IPS DF 6.9 (cell line): Measurements from ENCODE around the gene SYT6.

Experiments
- DNase-seq: peaks from one replicate; pipeline ENCODE4 v3.0.0-alpha.2; 2013; ENCODE audit warnings: low read depth, low spot score
- H3K27ac ChIP-seq: one replicate; pipeline ENCODE4 v1.5.1; 2013; ENCODE audit warnings: low read length, control low read depth
- H3K27me3 ChIP-seq: 2 replicates; pipeline ENCODE4 v1.6.1; 2013; ENCODE audit warnings: mild to moderate bottlenecking, low read length; ENCODE audit not compliant: control insufficient read depth, insufficient read depth
- H3K36me3 ChIP-seq: 2 replicates; pipeline ENCODE4 v1.6.1; 2013; ENCODE audit warnings: low read length; ENCODE audit not compliant: control insufficient read depth, insufficient read depth
- H3K4me1 ChIP-seq: 2 replicates; pipeline ENCODE4 v1.6.1; 2013; ENCODE audit warnings: low read length; ENCODE audit not compliant: control insufficient read depth, insufficient read depth
- H3K4me3 ChIP-seq: 2 replicates; pipeline ENCODE4 v1.5.1; 2013; ENCODE audit warnings: mild to moderate bottlenecking, low read length
- H3K9me3 ChIP-seq: 2 replicates; pipeline ENCODE4 v1.6.1; 2013; ENCODE audit warnings: low read length, inconsistent platforms; ENCODE audit not compliant: control insufficient read depth, insufficient read depth
- WGBS: extraction: QIAGEN DNeasy Blood & Tissue Kit; methylation state at CpG from one replicate; pipeline ENCODE4 v1.1.7; 2013; ENCODE audit warnings: mixed read lengths, missing lambda C conversion rate; ENCODE audit not compliant: insufficient read length, insufficient coverage; 5-methylcytosine and 5-hydroxymethylcytosine counted together

The SYT6 gene

GRCh38 chr1:114082867-114083585, 70.6 kb downstream of the SYT6 start:
- no peak overlapping the region for H3K4me3 ChIP-seq
- WGBS: no CpG with 5 or more reads among the region's 2 CpGs
- DNase-seq: no peak

GRCh38 chr1:114082304-114082630, 71.4 kb downstream of the SYT6 start:
- Histone ChIP-seq H3K27ac (no peak overlapping the region), H3K9me3 (no peaks in the 10 kb centered on the region), H3K27me3 (no peaks in the 10 kb centered on the region), H3K4me1 (peaks cover 10% of the 10 kb centered on the region; the same call in 1 of the 2 replicates), H3K4me3 (no peak overlapping the region), H3K36me3 (no peaks in the 10 kb centered on the region)
- no peak for DNase-seq
- WGBS: no CpG with 5 or more reads among the region's 2 CpGs

More at GRCh38 chr1:114082867-114083585, 70.6 kb downstream of the SYT6 start:
- no peaks in the 10 kb centered on the region for H3K27me3 ChIP-seq
- no peaks in the 10 kb centered on the region for H3K36me3 ChIP-seq
- H3K4me1 ChIP-seq: peaks cover 10% of the 10 kb centered on the region; the same call in 1 of the 2 replicates
- H3K27ac ChIP-seq: no peak overlapping the region
- no peaks in the 10 kb centered on the region for H3K9me3 ChIP-seq

GRCh38 chr1:114081437-114082303, 72.0 kb downstream of the SYT6 start:
- Histone ChIP-seq H3K27ac (no peak overlapping the region), H3K36me3 (no peaks in the 10 kb centered on the region), H3K4me1 (peaks cover 10% of the 10 kb centered on the region; the same call in 1 of the 2 replicates), H3K9me3 (no peaks in the 10 kb centered on the region), H3K4me3 (no peak overlapping the region), H3K27me3 (no peaks in the 10 kb centered on the region)
- DNase-seq: no peak
- no CpG with 5 or more reads among the region's 17 CpGs for WGBS

- Histone ChIP-seq H3K4me1 (peaks cover 16% of the 10 kb centered on the region), H3K36me3 (no peaks in the 10 kb centered on the region), H3K4me3 (no peak overlapping the region), H3K9me3 (no peaks in the 10 kb centered on the region), H3K27me3 (no peaks in the 10 kb centered on the region), H3K27ac (no peak overlapping the region)
- no peak for DNase-seq
- WGBS: no CpG with 5 or more reads among the region's 13 CpGs
Observed at GRCh38 chr1:114080511-114081436, 72.9 kb downstream of the SYT6 start.

- no CpG with 5 or more reads among the region's 5 CpGs for WGBS
- no peak overlapping the region for H3K27ac ChIP-seq
- peaks cover 19% of the 10 kb centered on the region for H3K4me1 ChIP-seq
- H3K4me3 ChIP-seq: no peak overlapping the region
- DNase-seq: no peak
- no peaks in the 10 kb centered on the region for H3K36me3 ChIP-seq
- H3K9me3 ChIP-seq: no peaks in the 10 kb centered on the region
- H3K27me3 ChIP-seq: no peaks in the 10 kb centered on the region
Observed at GRCh38 chr1:114079596-114080190, 74.0 kb downstream of the SYT6 start.

GRCh38 chr1:114078116-114078515, 75.6 kb downstream of the SYT6 start:
- Histone ChIP-seq H3K4me1 (peaks cover 20% of the 10 kb centered on the region), H3K4me3 (no peak overlapping the region), H3K27me3 (no peaks in the 10 kb centered on the region), H3K9me3 (no peaks in the 10 kb centered on the region), H3K36me3 (no peaks in the 10 kb centered on the region), H3K27ac (no peak overlapping the region)
- DNase-seq: no peak
- WGBS: no CpG with 5 or more reads among the region's 4 CpGs

GRCh38 chr1:114077188-114077587, 76.5 kb downstream of the SYT6 start:
- H3K36me3 ChIP-seq: no peaks in the 10 kb centered on the region
- H3K27me3 ChIP-seq: no peaks in the 10 kb centered on the region
- H3K27ac ChIP-seq: no peak overlapping the region
- no peak for DNase-seq
- no peak overlapping the region for H3K4me3 ChIP-seq
- WGBS: no CpG with 5 or more reads among the region's 3 CpGs
- peaks cover 20% of the 10 kb centered on the region for H3K4me1 ChIP-seq
- no peaks in the 10 kb centered on the region; the same call in 1 of the 2 replicates for H3K9me3 ChIP-seq

GRCh38 chr1:114076308-114076707, 77.4 kb downstream of the SYT6 start:
- H3K27me3 ChIP-seq: no peaks in the 10 kb centered on the region
- H3K4me3 ChIP-seq: no peak overlapping the region
- peaks cover 19% of the 10 kb centered on the region for H3K4me1 ChIP-seq
- no peaks in the 10 kb centered on the region; the same call in 1 of the 2 replicates for H3K36me3 ChIP-seq
- no CpG with 5 or more reads among the region's 4 CpGs for WGBS
- H3K27ac ChIP-seq: peak overlapping the region; percentile 51
- peaks cover 2% of the 10 kb centered on the region for H3K9me3 ChIP-seq
- no peak for DNase-seq

GRCh38 chr1:114075546-114076242, 78.0 kb downstream of the SYT6 start:
- Histone ChIP-seq H3K4me3 (no peak overlapping the region), H3K9me3 (peaks cover 2% of the 10 kb centered on the region), H3K27me3 (no peaks in the 10 kb centered on the region), H3K4me1 (peaks cover 14% of the 10 kb centered on the region), H3K27ac (peak overlapping the region; percentile 95), H3K36me3 (no peaks in the 10 kb centered on the region; the same call in 1 of the 2 replicates)
- no CpG with 5 or more reads among the region's 4 CpGs for WGBS
- no peak for DNase-seq
